Measurements from ENCODE around the gene BTBD19. TPM values are rescaled to one million over a fixed set of nuclear protein-coding genes. Genes with fewer than 3 reads are reported as not detected.
A peak's percentile ranks its signal among the peaks of the same experiment; 100 is the strongest.

Gene BTBD19
- total and polyA plus RNA-seq, 9 of the 15 experiments (the other 6 are each of a cell fraction or from before 2014, with no cell fraction given), result 0.22 to 2.0 (median 0.95) TPM

DNA sequence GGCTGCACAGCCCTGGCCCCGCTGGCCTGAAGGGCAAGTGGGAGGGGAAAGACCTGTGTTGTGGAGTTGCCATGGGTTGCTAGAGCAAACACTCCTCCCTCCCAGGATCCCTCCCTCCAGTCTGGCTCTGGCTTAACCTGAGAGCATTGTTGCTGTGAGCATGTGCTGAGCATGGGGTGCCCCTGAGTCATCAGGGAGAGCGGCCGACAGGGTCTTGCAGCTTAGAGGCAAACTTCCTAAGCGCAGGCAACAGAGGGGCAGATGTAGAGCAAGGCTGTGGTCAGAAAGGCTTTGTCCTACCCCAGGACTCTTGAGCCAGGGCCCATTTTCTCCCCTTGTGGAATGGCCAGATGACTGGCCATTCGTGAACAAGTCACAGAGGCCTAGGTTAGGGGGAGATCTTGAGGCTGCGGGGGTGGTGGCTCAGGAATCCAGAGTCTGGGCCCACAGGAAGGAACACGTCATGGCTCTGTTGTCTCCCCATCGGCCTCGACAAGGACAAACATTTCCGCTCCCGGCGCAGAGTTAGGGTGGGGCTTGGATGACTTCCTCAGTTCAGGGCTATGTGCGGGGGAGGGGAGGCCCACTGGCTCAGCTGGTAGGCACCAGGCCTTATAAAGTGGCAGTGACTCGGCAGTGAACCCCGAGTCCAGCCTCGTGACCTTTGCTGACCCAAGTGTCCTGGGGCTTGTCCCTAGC lies 810 bp upstream of the BTBD19 start (continued):
- 0 out of 2 replicates have a peak, but pooled peaks have one; percentile 47 for TF ChIP-seq HLTF (IDR thresholded peaks at IDR 0.05)
- peak; percentile 76 to 91 for TF ChIP-seq TEAD1 (CRISPR knock-in tag; IDR thresholded peaks at IDR 0.05)
- no peak for TF ChIP-seq TGIF2 (CRISPR knock-in tag; IDR thresholded peaks at IDR 0.05)
- peak; percentile 95 for TF ChIP-seq ZNF197 (CRISPR knock-in tag; IDR thresholded peaks at IDR 0.05; ENCODE audit: low read depth)
- TF ChIP-seq ZNF23 (CRISPR knock-in tag; IDR thresholded peaks at IDR 0.05), result no peak
- TF ChIP-seq, protein P1, sequence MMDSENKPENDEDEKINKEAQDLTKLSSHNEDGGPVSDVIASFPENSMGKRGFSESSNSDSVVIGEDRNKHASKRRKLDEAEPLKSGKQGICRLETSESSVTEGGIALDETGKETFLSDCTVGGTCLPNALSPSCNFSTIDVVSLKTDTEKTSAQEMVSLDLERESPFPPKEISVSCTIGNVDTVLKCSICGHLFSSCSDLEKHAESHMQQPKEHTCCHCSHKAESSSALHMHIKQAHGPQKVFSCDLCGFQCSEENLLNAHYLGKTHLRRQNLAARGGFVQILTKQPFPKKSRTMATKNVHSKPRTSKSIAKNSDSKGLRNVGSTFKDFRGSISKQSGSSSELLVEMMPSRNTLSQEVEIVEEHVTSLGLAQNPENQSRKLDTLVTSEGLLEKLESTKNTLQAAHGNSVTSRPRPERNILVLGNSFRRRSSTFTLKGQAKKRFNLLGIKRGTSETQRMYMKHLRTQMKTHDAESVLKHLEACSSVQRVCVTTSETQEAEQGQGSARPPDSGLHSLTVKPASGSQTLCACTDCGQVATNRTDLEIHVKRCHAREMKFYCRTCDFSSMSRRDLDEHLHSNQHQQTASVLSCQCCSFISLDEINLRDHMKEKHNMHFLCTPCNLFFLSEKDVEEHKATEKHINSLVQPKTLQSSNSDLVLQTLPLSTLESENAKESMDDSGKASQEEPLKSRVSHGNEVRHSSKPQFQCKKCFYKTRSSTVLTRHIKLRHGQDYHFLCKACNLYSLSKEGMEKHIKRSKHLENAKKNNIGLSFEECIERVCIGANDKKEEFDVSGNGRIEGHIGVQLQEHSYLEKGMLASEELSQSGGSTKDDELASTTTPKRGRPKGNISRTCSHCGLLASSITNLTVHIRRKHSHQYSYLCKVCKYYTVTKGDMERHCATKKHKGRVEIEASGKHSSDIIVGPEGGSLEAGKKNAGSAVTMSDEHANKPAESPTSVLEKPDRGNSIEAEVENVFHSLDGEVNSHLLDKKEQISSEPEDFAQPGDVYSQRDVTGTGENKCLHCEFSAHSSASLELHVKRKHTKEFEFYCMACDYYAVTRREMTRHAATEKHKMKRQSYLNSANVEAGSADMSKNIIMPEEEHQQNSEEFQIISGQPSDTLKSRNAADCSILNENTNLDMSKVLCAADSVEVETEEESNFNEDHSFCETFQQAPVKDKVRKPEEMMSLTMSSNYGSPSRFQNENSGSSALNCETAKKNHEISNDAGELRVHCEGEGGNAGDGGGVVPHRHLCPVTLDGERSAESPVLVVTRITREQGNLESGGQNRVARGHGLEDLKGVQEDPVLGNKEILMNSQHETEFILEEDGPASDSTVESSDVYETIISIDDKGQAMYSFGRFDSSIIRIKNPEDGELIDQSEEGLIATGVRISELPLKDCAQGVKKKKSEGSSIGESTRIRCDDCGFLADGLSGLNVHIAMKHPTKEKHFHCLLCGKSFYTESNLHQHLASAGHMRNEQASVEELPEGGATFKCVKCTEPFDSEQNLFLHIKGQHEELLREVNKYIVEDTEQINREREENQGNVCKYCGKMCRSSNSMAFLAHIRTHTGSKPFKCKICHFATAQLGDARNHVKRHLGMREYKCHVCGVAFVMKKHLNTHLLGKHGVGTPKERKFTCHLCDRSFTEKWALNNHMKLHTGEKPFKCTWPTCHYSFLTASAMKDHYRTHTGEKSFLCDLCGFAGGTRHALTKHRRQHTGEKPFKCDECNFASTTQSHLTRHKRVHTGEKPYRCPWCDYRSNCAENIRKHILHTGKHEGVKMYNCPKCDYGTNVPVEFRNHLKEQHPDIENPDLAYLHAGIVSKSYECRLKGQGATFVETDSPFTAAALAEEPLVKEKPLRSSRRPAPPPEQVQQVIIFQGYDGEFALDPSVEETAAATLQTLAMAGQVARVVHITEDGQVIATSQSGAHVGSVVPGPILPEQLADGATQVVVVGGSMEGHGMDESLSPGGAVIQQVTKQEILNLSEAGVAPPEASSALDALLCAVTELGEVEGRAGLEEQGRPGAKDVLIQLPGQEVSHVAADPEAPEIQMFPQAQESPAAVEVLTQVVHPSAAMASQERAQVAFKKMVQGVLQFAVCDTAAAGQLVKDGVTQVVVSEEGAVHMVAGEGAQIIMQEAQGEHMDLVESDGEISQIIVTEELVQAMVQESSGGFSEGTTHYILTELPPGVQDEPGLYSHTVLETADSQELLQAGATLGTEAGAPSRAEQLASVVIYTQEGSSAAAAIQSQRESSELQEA (IDR thresholded peaks at IDR 0.05; ENCODE audit: low read depth), result no peak
- TF ChIP-seq TEAD4 (IDR thresholded peaks at IDR 0.05; ENCODE audit: low read length), result peak; percentile 59
- TF ChIP-seq TEAD4 (CRISPR knock-in tag; IDR thresholded peaks at IDR 0.05; ENCODE audit: borderline replicate concordance), result peak; percentile 88
- no peak for TF ChIP-seq FUS (optimal IDR thresholded peaks at IDR 0.05; ENCODE audit: low read depth, low read length)
- no peak for TF ChIP-seq RAD51 (IDR thresholded peaks at IDR 0.05; ENCODE audit: borderline replicate concordance, low read depth)
- no peak for TF ChIP-seq KAT8 (IDR thresholded peaks at IDR 0.05; ENCODE audit: low read depth)
- TF ChIP-seq ZNF431 (CRISPR knock-in tag; IDR thresholded peaks at IDR 0.05), result peak; percentile 76
- TF ChIP-seq, protein P2, sequence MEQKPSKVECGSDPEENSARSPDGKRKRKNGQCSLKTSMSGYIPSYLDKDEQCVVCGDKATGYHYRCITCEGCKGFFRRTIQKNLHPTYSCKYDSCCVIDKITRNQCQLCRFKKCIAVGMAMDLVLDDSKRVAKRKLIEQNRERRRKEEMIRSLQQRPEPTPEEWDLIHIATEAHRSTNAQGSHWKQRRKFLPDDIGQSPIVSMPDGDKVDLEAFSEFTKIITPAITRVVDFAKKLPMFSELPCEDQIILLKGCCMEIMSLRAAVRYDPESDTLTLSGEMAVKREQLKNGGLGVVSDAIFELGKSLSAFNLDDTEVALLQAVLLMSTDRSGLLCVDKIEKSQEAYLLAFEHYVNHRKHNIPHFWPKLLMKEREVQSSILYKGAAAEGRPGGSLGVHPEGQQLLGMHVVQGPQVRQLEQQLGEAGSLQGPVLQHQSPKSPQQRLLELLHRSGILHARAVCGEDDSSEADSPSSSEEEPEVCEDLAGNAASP (IDR thresholded peaks at IDR 0.05), result no peak
- TF ChIP-seq, protein P3, sequence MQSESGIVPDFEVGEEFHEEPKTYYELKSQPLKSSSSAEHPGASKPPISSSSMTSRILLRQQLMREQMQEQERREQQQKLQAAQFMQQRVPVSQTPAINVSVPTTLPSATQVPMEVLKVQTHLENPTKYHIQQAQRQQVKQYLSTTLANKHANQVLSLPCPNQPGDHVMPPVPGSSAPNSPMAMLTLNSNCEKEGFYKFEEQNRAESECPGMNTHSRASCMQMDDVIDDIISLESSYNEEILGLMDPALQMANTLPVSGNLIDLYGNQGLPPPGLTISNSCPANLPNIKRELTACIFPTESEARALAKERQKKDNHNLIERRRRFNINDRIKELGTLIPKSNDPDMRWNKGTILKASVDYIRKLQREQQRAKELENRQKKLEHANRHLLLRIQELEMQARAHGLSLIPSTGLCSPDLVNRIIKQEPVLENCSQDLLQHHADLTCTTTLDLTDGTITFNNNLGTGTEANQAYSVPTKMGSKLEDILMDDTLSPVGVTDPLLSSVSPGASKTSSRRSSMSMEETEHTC (IDR thresholded peaks at IDR 0.05), result peak; percentile 19
- TF ChIP-seq ZFPM2 (CRISPR knock-in tag; IDR thresholded peaks at IDR 0.05), result no peak
- peak; percentile 1; the same call in 1 of the 2 replicates for TF ChIP-seq GTF2A2 (tag; IDR thresholded peaks at IDR 0.05)
- TF ChIP-seq BACH1 (tag; IDR thresholded peaks at IDR 0.05), result peak; percentile 94
- TF ChIP-seq ZNF696 (CRISPR knock-in tag; conservative IDR thresholded peaks at IDR 0.05), result no peak
- no peak for TF ChIP-seq ZNF212 (CRISPR knock-in tag; IDR thresholded peaks at IDR 0.05)

Data from K562 (cell line).